Testis (tissue), 3 donors: ENCODE measurements around the gene MAML3. TPM values are rescaled to one million over a fixed set of nuclear protein-coding genes. Genes with fewer than 3 reads are reported as not detected.

ENCODE experiments used
- DNase-seq: peaks from one replicate; pipeline ENCODE4 v3.0.0-alpha.2; 2019
- H3K27ac ChIP-seq, 2 donors: fragments of 200-600 bp; sonication (generic); one replicate each; pipeline ENCODE4 v1.5.1; 2019
- H3K27me3 ChIP-seq: fragments of 200-600 bp; sonication (generic); one replicate; pipeline ENCODE4 v1.5.1; 2019
- H3K36me3 ChIP-seq: fragments of 200-600 bp; sonication (generic); one replicate; pipeline ENCODE4 v1.5.1; 2017; ENCODE audit warnings: low read depth; ENCODE audit errors: missing control alignments
- H3K4me1 ChIP-seq: fragments of 200-600 bp; sonication (generic); one replicate; pipeline ENCODE4 v1.5.1; 2019
- H3K4me3 ChIP-seq, 2 donors: fragments of 200-600 bp; sonication (generic); one replicate each; pipeline ENCODE4 v1.5.1; 2017 to 2019
- H3K9me3 ChIP-seq: fragments of 200-600 bp; sonication (generic); one replicate; pipeline ENCODE4 v1.5.1; 2017
- POLR2A ChIP-seq: fragments of 450-650 bp; IDR thresholded peaks from one replicate; pipeline ENCODE4 v1.6.1; 2017; ENCODE audit warnings: antibody characterized with exemption, mild to moderate bottlenecking, moderate library complexity
- WGBS, 2 donors: methylation state at CpG; one replicate each; pipeline ENCODE4 v1.1.5; 2018; 5-methylcytosine and 5-hydroxymethylcytosine counted together
- intact Hi-C: fragments of 100-400 bp; cut with DNase I; formaldehyde crosslinking; loops from one replicate; pipeline ENCODE4 v1.15.1; 2023; ENCODE audit warnings: low total_unique reads
- polyA plus RNA-seq: library from polyadenylated mRNA; stranded (reverse); fragments of 350-450 nt; fragmentation: Illumina TruSeq; extraction: RNeasy Lipid Tissue Mini Kit (QIAGEN cat#74804); gene quantifications from one replicate; pipeline ENCODE4 v1.2.3, GENCODE V29; 2014; ENCODE audit warnings: low read depth, low replicate concordance; ENCODE audit not compliant: insufficient read depth
- total RNA-seq, 2 donors: library from RNA; depleted of rRNA; stranded (reverse); fragments of >200 nt; gene quantifications; one replicate each; pipeline ENCODE4 v1.2.3, GENCODE V29; 2016
- TF ChIP-seq, protein P1 (sequence below), 3 experiments: fragments of 450-650 bp in 2 of 3; fragments of 200-600 bp in 1 of 3; sonication (generic) in 1 of 3; IDR thresholded peaks; one replicate each; pipeline ENCODE4 v1.5.1; 2016 to 2019; ENCODE audit warnings: antibody characterized with exemption in 3 of 3, mild to moderate bottlenecking in 2 of 3, moderate library complexity in 1 of 3

The MAML3 gene
- total and polyA plus RNA-seq, 3 donors from 2014 or later = 7.6 to 21.2 (median 18.8) TPM

DNA sequence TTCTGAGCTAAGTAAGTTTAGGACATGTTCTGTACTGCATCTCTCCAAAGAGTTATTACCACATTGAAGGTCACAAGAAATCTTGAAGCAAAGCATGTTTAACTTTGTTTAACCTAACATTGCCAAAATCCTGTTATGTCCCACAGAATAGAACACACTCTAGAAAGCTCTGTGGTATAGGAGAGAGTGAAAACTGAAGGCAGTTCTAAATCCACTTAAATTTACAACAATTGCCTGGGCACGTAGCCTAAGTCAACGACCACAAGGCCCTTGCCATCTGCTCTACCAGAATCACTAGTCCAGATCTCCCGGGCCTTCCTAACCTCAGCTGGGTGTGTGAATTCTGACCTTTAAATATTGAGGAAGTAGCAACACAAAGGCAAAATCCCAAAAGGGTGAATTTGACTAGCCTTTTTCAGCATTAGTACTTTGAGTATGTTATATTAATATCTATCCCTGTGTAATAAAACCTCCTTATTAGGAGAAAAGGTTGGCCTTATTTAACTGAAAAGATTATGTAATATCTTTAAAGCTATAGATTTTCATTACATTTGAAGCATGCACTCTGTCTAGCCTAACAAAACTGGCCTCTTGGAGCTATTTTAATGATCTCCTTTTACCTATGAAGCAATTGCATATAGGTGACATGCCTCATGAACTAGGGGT lies 4.5 kb upstream of the MAML3 start:
- Histone ChIP-seq H3K4me1 (peaks cover 15% of the 10 kb centered on the region), H3K4me3 (no peak overlapping the region), H3K9me3 (no peaks in the 10 kb centered on the region), H3K27ac (peak overlapping the region in 1 of 2 donors; percentile 60), H3K27me3 (no peaks in the 10 kb centered on the region), H3K36me3 (no peaks in the 10 kb centered on the region)
- TF ChIP-seq, protein P1, sequence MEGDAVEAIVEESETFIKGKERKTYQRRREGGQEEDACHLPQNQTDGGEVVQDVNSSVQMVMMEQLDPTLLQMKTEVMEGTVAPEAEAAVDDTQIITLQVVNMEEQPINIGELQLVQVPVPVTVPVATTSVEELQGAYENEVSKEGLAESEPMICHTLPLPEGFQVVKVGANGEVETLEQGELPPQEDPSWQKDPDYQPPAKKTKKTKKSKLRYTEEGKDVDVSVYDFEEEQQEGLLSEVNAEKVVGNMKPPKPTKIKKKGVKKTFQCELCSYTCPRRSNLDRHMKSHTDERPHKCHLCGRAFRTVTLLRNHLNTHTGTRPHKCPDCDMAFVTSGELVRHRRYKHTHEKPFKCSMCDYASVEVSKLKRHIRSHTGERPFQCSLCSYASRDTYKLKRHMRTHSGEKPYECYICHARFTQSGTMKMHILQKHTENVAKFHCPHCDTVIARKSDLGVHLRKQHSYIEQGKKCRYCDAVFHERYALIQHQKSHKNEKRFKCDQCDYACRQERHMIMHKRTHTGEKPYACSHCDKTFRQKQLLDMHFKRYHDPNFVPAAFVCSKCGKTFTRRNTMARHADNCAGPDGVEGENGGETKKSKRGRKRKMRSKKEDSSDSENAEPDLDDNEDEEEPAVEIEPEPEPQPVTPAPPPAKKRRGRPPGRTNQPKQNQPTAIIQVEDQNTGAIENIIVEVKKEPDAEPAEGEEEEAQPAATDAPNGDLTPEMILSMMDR (IDR thresholded peaks at IDR 0.05) = no peak
- TF ChIP-seq POLR2A = no peak
- 47 to 48% methylated on average over 3 of the region's 3 CpGs for WGBS, 2 donors
- intact Hi-C loops = no loop called here
- no peak for DNase-seq

DNA sequence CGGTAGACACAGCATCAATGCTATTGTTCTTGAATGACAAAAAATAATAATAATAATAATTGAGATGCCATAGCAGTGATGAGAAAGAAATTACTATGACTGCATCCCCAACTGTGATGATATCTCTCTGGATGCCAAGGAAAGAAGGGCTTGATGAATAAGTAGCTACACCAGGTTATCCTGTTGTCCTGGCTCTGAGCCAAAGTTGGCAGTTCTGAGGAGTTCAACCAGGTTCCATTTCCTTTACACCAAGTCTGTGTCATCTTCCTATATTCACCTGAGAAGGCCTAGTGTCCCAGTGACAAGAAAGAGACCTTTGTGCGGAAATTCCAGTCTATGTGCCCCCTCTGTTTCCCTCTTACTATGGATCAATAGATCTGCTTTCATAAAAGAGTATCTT lies 3.4 kb upstream of the MAML3 start:
- Histone ChIP-seq H3K27ac (no peak overlapping the region), H3K4me1 (peaks cover 9% of the 10 kb centered on the region), H3K4me3 (no peak overlapping the region), H3K27me3 (no peaks in the 10 kb centered on the region), H3K9me3 (no peaks in the 10 kb centered on the region), H3K36me3 (no peaks in the 10 kb centered on the region)
- intact Hi-C loops = no loop called here
- DNase-seq = no peak
- 90 to 95% methylated on average over 2 of the region's 2 CpGs for WGBS, 2 donors
- TF ChIP-seq, protein P1 (IDR thresholded peaks at IDR 0.05) = no peak
- no peak for TF ChIP-seq POLR2A

DNA sequence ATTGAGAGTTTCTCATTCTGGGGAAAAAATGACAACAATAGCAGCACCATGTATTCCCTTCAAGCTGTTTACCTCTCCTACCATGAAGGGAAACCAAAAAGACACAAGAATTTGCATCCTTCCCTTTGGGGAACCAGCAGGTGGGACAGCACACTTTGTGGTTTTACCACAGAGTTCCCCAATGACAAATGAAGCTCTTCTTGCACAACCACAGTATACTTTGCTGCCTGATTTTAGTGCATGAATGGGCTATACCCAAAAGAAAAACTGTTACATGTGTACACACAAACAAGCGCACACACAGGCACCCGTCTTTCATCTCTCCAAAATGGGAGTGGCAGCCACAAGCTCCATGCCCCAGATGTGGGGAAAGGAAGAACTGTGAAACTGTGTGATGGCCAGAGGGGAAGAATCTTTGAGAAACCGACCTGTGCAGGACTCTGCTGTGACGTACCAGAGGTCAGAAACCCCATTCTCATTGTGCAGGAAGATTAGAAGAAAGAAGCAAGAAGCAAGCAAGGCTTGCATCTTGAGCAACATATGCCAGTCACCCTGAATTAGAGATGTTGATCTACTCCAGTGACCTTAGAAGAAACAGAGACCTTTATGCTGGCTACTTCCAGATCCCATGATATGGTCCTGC lies 2.7 kb upstream of the MAML3 start:
- intact Hi-C loops = no loop called here
- peaks cover 9% of the 10 kb centered on the region for H3K4me1 ChIP-seq
- WGBS, 2 donors = 73 to 86% methylated on average over 4 of the region's 4 CpGs
- H3K27ac ChIP-seq = no peak overlapping the region
- no peak overlapping the region for H3K4me3 ChIP-seq
- TF ChIP-seq, protein P1 (IDR thresholded peaks at IDR 0.05) = no peak
- TF ChIP-seq POLR2A = no peak
- H3K9me3 ChIP-seq = no peaks in the 10 kb centered on the region
- no peak for DNase-seq
- H3K27me3 ChIP-seq = no peaks in the 10 kb centered on the region
- no peaks in the 10 kb centered on the region for H3K36me3 ChIP-seq

DNA sequence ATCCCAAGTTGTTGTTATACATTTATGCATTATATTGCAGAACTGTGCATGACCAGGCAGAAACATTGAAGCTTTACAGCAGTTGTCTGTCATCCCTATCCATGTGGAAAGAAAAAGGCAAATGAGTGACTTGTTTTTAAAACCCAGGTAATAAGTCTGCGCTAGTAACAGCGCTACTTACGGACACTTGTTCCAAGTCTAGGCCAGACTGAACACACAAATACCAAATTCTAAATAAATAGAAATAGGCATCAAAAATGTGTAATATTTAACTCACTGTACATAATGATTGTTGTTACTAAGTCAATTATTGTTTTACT lies 548 bp upstream of the MAML3 start:
- Histone ChIP-seq H3K27ac (peak overlapping the region; percentile 93 to 98), H3K9me3 (no peaks in the 10 kb centered on the region), H3K27me3 (no peaks in the 10 kb centered on the region), H3K4me3 (peak overlapping the region; percentile 73 to 96), H3K36me3 (no peaks in the 10 kb centered on the region), H3K4me1 (peaks cover 9% of the 10 kb centered on the region)
- intact Hi-C loops = loop anchor here (5.0 kb wide), 3 partner anchors 98 to 417 kb away; no protein-coding TSS in a partner anchor
- DNase-seq = no peak
- no peak for TF ChIP-seq POLR2A
- TF ChIP-seq, protein P1 (IDR thresholded peaks at IDR 0.05) = no peak
- 48 to 61% methylated on average over 3 of the region's 3 CpGs for WGBS, 2 donors

DNA sequence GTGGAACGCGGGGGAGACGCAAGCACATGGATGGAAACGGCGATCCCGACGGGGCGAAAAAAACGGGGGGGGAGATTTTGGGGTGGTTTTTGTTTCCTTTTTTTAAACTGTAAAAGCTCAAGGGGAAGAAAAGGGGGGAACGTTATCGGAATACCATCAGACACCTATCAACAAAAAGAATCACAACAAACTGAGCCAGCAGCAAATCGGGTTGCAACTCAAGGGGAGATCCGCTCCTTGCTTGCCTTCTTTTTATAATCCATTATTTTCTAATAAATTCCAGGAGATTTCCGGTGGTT lies 616 bp downstream of the MAML3 start:
- H3K27ac ChIP-seq = peak overlapping the region; percentile 93 to 98
- WGBS, 2 donors = 1 to 2% methylated on average over 14 of the region's 14 CpGs
- peak overlapping the region; percentile 73 to 96 for H3K4me3 ChIP-seq
- intact Hi-C loops = loop anchor here (5.0 kb wide), 3 partner anchors 99 to 416 kb away; no protein-coding TSS in a partner anchor
- no peaks in the 10 kb centered on the region for H3K36me3 ChIP-seq
- no peak for DNase-seq
- no peaks in the 10 kb centered on the region for H3K9me3 ChIP-seq
- H3K4me1 ChIP-seq = peaks cover 6% of the 10 kb centered on the region
- TF ChIP-seq, protein P1 (IDR thresholded peaks at IDR 0.05) = no peak
- no peak for TF ChIP-seq POLR2A
- no peaks in the 10 kb centered on the region for H3K27me3 ChIP-seq
